ENCODE data around the gene NTN3. TPM values are rescaled to one million over a fixed set of nuclear protein-coding genes. Genes with fewer than 3 reads are reported as not detected.

Gene NTN3
- total RNA-seq, 2 donors from 2014 or later = 1.4 TPM; not detected in 1

DNA sequence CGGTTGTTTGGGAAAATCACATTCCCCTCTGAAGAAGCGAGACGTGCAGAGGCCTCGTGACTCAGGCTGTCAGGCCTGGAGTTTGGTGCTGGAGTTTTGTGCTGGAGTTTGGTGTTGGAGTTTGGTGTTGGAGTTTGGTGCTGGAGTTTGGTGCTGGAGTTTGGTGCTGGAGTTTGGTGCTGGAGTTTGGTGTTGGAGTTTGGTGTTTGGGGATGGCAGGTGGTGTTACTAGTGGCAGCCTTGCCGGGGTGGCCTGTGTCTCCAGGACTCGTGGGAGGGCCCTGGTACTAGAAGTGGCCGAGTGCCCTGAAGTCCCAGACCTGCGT, 16.4 kb downstream of the NTN3 start:
- no peaks in the 10 kb centered on the region for H3K36me3 ChIP-seq
- no peaks in the 10 kb centered on the region for H3K9me3 ChIP-seq
- peaks cover 2% of the 10 kb centered on the region for H3K4me1 ChIP-seq (replicated peaks)
- H3K27me3 ChIP-seq (replicated peaks; ENCODE audit: insufficient read depth) = no peaks in the 10 kb centered on the region
- TF ChIP-seq, protein P1, sequence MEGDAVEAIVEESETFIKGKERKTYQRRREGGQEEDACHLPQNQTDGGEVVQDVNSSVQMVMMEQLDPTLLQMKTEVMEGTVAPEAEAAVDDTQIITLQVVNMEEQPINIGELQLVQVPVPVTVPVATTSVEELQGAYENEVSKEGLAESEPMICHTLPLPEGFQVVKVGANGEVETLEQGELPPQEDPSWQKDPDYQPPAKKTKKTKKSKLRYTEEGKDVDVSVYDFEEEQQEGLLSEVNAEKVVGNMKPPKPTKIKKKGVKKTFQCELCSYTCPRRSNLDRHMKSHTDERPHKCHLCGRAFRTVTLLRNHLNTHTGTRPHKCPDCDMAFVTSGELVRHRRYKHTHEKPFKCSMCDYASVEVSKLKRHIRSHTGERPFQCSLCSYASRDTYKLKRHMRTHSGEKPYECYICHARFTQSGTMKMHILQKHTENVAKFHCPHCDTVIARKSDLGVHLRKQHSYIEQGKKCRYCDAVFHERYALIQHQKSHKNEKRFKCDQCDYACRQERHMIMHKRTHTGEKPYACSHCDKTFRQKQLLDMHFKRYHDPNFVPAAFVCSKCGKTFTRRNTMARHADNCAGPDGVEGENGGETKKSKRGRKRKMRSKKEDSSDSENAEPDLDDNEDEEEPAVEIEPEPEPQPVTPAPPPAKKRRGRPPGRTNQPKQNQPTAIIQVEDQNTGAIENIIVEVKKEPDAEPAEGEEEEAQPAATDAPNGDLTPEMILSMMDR (IDR thresholded peaks at IDR 0.05) = no peak
- TF ChIP-seq POLR2A (IDR thresholded peaks at IDR 0.05) (no peak), POLR2AphosphoS5 (IDR thresholded peaks at IDR 0.05) (no peak)
- DNase-seq (ENCODE audit: low spot score) = no peak
- no peak overlapping the region for H3K4me3 ChIP-seq
- WGBS = 71% methylated on average over 8 of the region's 8 CpGs
- H3K27ac ChIP-seq = no peak overlapping the region
- intact Hi-C loops (cut with DNase I) = no loop called here

DNA sequence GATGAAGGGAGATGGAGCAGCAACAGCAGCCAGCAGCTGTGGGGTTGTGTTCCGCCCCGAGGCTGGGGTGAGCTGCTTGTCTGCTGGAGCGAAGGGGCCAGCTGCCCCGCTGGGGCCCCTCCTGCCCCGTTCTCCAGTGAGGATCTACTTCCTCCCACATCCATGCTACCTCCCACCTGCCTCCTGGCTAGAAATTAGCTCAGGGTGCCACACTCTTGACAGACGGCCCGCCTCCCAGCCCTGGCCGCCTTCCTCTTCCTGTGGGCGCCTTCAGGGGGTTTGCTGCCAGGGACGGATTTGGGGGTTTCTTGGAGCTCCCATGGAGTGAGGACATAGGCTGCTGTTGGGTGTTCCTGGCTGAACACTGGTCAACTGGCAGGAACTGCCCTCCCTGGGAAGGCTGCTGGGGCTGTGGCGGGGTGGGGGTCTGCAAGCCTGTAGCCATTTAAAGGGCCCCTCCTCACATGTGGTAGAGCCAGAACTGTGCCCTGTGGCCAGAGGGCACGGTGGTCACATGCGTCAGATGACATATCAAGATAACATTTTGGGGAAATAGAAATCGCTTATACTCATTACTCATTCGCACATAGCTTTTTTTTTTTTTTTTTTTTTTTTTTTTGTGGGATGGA, 16.9 kb downstream of the NTN3 start:
- TF ChIP-seq POLR2AphosphoS5 (IDR thresholded peaks at IDR 0.05) = no peak
- TF ChIP-seq, protein P1 (IDR thresholded peaks at IDR 0.05) = no peak
- TF ChIP-seq POLR2A (IDR thresholded peaks at IDR 0.05) = no peak
- H3K9me3 ChIP-seq = no peaks in the 10 kb centered on the region
- WGBS = 70% methylated on average over 11 of the region's 15 CpGs
- intact Hi-C loops (cut with DNase I) = no loop called here
- no peak overlapping the region for H3K27ac ChIP-seq
- DNase-seq (ENCODE audit: low spot score) = no peak
- peaks cover 2% of the 10 kb centered on the region for H3K4me1 ChIP-seq (replicated peaks)
- H3K27me3 ChIP-seq (replicated peaks; ENCODE audit: insufficient read depth) = no peaks in the 10 kb centered on the region
- no peaks in the 10 kb centered on the region for H3K36me3 ChIP-seq
- H3K4me3 ChIP-seq = no peak overlapping the region

GRCh38 chr16:2489581-2489980, 18.5 kb downstream of the NTN3 start:
- Histone ChIP-seq H3K36me3 (no peaks in the 10 kb centered on the region), H3K9me3 (no peaks in the 10 kb centered on the region), H3K27me3 (replicated peaks; ENCODE audit: insufficient read depth) (no peaks in the 10 kb centered on the region), H3K4me3 (no peak overlapping the region), H3K4me1 (replicated peaks) (peaks cover 2% of the 10 kb centered on the region), H3K27ac (no peak overlapping the region)
- TF ChIP-seq, protein P1 (IDR thresholded peaks at IDR 0.05) = no peak
- no peak for TF ChIP-seq POLR2A (IDR thresholded peaks at IDR 0.05)
- no peak for TF ChIP-seq POLR2AphosphoS5 (IDR thresholded peaks at IDR 0.05)
- intact Hi-C loops (cut with DNase I) = no loop called here
- DNase-seq (ENCODE audit: low spot score) = no peak
- WGBS = 91% methylated on average over 16 of the region's 16 CpGs

DNA sequence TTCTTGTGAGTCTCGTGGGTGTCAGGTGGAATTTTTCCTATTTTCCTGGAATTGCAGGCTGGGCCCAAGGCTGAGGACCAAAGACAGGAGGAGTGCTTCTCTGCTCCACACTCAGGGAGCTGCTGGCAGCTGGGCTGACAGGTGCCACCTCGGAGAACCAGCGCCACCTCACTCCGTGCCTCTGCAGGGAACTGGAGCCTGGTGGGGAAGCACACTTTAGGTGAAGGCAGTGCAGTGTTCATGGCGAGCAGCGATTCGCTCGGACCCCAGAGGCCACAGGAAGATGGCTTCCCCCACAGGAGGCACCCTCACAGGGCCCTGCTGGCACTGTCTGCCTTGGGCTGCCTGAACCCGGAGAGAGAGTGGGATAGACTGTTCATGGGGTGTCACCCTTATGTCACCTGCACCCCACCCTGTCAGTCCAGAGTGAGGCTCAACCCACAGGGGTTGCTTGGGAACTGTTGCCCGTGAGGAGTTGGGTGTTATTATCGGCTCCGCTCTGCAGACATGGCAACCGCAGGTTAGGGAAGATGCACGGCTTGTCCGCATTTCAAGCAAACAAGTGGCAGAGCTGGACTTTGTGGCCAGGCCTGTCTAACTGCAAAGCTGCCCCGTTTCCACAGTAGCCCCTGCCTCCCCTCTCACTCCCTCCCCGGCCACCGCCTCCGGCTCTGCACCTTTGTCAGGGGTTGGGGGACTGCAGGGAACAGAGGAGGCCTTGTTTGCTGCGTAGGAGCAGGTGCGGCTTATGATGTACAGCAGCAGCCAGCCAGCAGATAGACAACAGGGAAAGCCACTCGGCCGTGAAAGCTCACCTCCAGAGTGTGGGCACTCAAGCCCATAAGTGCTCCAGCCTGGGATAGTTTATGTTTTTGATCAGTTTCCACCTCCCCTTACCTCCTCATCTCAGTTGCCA, 19.4 kb downstream of the NTN3 start:
- DNase-seq (ENCODE audit: low spot score) = no peak
- Histone ChIP-seq H3K9me3 (no peaks in the 10 kb centered on the region), H3K4me3 (no peak overlapping the region), H3K36me3 (no peaks in the 10 kb centered on the region), H3K4me1 (replicated peaks) (peaks cover 2% of the 10 kb centered on the region), H3K27ac (no peak overlapping the region), H3K27me3 (replicated peaks; ENCODE audit: insufficient read depth) (no peaks in the 10 kb centered on the region)
- TF ChIP-seq POLR2A (IDR thresholded peaks at IDR 0.05) (no peak), POLR2AphosphoS5 (IDR thresholded peaks at IDR 0.05) (no peak)
- WGBS = 77% methylated on average over 23 of the region's 23 CpGs
- intact Hi-C loops (cut with DNase I) = no loop called here

GRCh38 chr16:2492292-2492691, 21.2 kb downstream of the NTN3 start:
- DNase-seq (ENCODE audit: low spot score) = no peak
- TF ChIP-seq POLR2AphosphoS5 (IDR thresholded peaks at IDR 0.05) (no peak), POLR2A (IDR thresholded peaks at IDR 0.05) (no peak)
- TF ChIP-seq, protein P1 (IDR thresholded peaks at IDR 0.05) = no peak
- H3K4me1 ChIP-seq (replicated peaks) = no peaks in the 10 kb centered on the region
- H3K9me3 ChIP-seq = no peaks in the 10 kb centered on the region
- WGBS = 74% methylated on average over 13 of the region's 13 CpGs
- no peaks in the 10 kb centered on the region for H3K36me3 ChIP-seq
- H3K27me3 ChIP-seq (replicated peaks; ENCODE audit: insufficient read depth) = no peaks in the 10 kb centered on the region
- H3K4me3 ChIP-seq = no peak overlapping the region
- H3K27ac ChIP-seq = no peak overlapping the region
- intact Hi-C loops (cut with DNase I) = no loop called here
